ENCODE results near the gene ZNF343.

ZNF343 gene

DNA sequence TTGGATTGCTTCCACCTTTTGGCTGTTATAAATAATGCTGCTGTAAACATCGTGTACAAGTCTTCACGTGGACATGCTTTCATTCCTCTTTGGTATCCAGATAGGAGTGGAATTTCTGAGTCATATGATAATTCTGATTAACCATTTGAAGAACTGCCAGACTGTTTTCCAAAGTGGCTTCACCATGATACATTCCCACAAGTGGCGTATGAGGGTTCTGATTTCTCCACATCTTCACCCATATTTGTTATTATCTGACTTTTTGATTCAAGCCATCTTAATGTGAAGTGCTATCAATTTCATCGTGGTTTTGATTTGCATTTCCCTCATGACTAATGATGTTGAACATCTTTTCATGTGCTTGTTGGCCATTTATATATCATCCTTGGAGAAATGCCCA is 35.2 kb downstream of the ZNF343 start:
- no peak for DNase-seq (ENCODE audit: low spot score)

DNA sequence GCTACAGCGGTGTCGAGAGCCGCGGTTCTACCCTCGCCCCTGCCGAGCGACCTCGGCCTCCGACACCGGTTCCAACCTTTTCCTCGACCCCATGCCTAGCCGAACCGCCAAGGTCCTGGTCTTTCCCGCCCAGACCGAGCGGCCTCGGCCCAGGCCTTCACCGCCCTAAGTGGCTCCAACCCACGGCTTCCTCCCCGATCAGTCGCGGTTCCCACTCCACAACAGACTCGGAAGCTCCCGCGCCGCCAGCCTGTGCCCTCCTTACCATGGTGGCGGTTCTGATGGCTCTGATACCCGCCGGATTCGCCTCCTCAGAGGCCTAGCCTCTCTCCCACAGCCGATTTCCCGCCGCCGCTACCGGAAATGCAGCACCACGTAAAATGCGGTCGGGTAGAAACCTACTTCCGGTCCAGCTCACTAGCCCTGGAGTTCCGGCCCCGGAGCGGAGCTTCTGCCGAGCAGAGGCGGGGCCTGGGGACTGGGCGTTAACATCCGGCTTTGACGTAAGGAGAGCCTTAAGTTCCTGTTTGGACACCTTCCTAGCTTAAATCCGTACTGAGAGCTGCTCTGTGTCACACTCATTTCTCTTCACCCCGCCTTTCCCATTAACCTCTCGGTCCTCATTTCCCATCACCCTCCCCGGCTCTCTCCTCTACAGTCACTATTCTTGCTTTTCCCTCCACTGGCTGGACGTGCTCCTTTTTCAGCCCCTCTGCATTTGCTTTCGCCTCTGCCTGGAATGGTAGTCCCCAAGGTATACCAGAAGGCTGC is 38.1 kb downstream of the ZNF343 start, which contains the start of gene SNRPB:
TSS of gene SNRPB (minus strand) at position 367 of the 771 bp plus-strand sequence. CDS start at position 268, 99 bp downstream.
- DNase-seq (ENCODE audit: low spot score) = peak; percentile 97

DNA sequence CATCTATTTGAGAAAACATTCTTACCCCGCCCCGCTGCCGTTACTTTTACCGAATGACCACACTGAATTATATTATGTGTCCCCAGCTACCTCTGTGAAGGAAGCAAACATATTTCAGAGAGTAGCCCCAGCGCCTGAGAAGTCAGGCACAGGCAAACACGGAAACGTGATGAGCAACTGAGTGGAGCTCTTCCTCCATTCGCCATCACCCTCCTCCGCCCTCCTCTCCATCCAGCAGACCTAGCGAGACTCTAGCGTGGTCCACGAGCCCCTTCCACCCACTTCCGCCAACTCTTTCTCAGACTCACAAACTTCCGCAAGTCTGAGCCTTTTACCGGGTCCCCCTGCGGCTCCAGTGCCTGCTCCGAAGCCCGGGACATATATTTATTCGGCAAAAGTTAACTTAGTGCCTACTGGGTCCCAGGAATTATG is 38.7 kb downstream of the ZNF343 start:
- peak; percentile 66 for DNase-seq (ENCODE audit: low spot score)

- DNase-seq (ENCODE audit: low spot score) = no peak
Observed at GRCh38 chr20:2468581-2469407, 39.9 kb downstream of the ZNF343 start.

GRCh38 chr20:2467412-2467811 is 41.3 kb downstream of the ZNF343 start:
- no peak for DNase-seq (ENCODE audit: low spot score)

DNA sequence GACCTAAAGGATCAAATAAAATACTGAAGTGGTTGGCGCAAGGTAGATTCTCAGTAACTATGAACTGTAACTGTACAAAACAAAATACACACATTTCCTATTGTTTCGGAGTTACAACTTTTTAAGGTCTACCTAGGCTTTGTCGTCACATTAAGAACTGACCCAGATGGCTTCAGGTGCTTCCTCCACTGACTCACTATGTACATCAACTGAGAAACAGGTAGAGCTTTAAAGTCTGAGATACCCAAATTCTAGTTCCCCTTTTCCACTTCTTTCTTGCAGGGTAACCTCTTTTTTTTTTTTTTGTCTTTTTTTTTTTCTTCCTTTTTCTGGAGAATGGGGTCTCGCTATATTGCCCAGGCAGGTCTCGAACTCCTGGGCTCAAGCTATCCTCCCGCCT is 43.6 kb downstream of the ZNF343 start:
- DNase-seq (ENCODE audit: low spot score) = no peak

DNA sequence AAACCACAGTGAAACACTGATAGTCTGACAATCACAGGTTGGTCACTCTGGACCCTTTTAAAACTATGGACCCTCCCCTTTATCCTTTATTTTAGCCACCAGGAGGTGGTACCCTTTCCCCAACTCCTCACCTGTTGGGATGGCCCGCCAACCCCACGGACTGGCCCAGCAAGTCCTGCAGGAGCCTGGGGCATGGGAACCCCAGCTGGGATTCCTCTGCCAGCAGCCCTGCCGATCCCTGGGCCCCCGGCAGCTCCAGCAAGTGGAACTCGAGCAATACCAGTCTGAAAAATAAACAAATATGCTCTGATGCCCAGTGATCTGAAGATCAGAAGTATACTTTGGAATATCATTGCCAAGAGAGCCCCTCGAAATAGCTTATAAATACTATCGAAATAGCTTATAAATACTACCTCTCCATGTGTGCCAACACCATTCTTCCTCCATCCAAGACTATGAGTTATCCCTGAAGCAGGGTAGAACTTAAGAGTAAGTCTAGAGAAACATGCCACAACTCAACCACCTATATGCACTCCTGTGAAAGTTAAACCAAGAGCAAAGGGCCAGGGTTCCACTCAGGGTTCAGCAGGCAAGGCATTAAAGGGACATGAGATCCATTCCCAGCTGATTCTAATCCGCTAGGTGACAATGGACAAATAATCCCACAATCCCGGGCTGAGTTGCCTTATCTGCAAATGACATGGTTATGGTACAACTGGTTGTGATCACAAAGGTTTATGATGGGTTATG is 44.9 kb downstream of the ZNF343 start:
- no peak for DNase-seq (ENCODE audit: low spot score)

GRCh38 chr20:2462484-2462883 is 46.2 kb downstream of the ZNF343 start:
- no peak for DNase-seq (ENCODE audit: low spot score)

GRCh38 chr20:2460752-2461424 is 47.8 kb downstream of the ZNF343 start:
- DNase-seq (ENCODE audit: low spot score) = no peak

GRCh38 chr20:2459981-2460751 is 48.5 kb downstream of the ZNF343 start:
- no peak for DNase-seq (ENCODE audit: low spot score)

- no peak for DNase-seq (ENCODE audit: low spot score)
Observed at GRCh38 chr20:2458919-2459499, 49.7 kb downstream of the ZNF343 start.

DNA sequence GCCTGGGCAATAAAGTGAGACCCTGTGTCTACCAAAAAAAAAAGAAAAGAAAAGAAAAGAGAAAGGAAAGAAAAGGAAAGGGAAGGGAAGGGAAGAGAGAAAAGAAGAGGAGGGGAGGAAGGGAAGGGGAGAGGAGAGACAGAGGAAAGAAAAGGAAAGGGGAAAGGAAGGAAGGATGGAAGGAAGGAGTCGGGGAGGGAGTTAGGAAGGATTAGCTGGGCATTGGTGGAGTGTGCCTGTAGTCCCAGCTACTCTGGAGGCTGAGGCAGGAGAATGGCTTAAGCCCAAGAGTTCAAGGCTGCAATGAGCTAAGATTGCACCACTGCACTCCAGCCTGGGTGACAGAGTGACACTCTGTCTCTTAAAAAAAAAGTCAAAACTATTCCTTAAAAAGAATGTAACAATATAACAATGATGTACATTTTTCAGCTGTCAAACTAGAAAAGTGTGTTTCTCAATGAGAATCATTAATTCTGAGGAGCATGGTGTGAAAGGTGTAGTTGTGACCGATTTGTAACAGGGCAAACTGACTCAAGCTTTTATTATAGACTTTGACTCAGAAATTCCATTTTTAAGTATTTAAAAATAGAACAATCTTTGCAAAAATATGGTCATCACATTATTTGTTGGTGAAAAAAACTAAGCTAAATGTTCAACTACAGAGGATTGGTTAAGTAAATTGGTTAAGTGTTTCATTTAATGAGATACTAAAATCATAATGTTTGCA is 52.8 kb downstream of the ZNF343 start:
- no peak for DNase-seq (ENCODE audit: low spot score)

- no peak for DNase-seq (ENCODE audit: low spot score)
Observed at GRCh38 chr20:2453792-2454191, 54.9 kb downstream of the ZNF343 start.

DNA sequence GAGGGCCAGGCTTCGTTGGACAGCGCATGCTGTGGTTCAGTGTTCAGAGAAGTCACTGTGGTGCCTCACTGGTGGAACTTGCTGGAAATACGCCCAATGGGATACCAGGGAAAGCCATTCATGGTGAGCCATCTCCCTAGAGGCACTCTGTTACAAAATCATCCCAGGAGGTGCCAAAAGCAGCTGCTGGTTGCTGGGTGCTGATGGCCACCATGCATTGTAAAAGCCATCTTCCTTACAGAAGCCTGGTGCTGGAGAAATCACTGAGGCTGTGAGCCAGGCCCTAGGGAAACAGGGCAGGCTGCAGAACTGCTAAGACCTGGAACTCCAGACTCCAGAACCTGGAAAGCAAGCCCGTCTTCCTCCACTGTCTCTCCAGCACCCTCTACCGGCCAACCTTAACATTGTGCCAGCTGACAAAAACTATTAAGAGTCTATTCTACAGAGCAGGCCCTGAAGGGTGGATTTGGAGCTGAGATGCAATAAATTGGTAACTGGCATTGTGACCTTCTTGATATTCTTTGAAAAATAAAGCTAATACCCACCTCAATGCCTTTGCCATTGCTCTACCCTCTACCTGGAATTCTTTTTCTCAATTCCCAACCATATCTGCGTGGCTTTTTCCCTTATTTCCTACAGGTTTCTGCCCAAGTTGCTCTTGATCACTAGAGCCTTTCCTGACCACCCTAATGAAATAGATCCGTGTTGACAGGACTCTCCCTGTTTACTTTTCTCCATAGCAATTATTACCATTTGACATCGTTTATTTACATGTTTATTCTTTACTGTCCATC is 56.6 kb downstream of the ZNF343 start:
- DNase-seq (ENCODE audit: low spot score) = peak; percentile 65

DNA sequence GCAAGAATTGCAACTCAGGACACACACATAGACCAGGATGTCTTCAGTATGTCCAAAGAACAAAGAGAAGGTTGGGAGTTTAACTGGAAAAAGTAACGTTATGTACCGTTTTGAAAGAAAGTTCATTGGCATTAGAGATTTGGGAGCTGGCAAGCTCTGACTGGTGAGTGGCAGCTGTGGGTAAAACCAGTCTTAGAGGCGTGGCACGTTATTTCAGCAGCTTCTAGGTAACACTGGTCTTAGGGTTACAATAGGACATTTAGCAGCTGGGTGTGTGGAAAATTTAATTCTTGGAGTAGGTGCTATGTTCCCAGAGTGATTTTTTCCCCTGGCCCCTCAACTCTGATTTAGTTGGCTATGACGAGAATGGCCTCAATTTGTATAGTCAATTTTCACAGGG is 57.3 kb downstream of the ZNF343 start:
- no peak for DNase-seq (ENCODE audit: low spot score)

DNA sequence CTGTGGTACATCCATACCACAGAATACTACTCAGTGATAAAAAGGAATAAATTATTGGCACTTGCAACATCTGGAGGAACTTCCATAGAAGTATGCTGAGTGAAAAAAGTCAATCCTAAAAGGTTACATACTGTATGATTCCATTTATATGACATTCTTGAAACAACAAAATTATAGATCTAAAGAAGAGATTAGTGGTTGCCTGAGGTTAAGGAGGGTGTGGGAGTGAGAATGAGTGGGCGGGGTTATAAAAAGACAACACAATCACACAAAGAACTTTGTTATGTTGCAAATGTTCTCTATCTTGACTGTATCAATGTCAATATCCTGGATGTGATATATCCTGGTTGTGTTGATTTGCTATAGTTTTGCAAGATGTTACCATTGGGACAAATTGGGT is 59.3 kb downstream of the ZNF343 start:
- no peak for DNase-seq (ENCODE audit: low spot score)

DNA sequence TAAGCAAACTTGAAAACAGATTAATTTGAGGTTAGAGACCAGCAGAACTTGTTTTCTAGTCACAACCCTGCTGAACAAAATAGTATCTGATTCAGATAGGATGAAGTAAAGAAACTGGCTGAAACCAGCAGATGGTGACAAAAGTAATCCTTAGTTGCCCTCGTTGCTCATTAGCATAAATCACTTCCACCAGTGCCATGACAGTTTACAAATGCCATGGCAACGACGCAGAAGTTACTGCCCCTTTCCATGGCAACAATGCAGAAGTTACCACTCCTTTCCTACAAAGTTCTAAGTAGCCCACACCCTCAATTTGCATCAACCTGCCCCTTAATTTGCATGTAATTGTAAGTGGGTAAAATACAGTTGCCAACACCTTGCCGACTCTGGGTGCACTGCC is 61.9 kb downstream of the ZNF343 start:
- no peak for DNase-seq (ENCODE audit: low spot score)
